Activated CD4-positive, alpha-beta T cell treated with anti-CD3 and anti-CD28 coated beads, Interleukin-2, amount 50 U/mL, for 48 hours (primary cell): ENCODE results near the gene CDH5.

ENCODE experiments used
- DNase-seq, 2 experiments: peaks; one replicate each; pipeline ENCODE4 v3.0.0-alpha.2; 2020

CDH5 gene

GRCh38 chr16:66419527-66419926, 53.0 kb downstream of the CDH5 start:
- no peak for DNase-seq

GRCh38 chr16:66420396-66420795, 53.9 kb downstream of the CDH5 start:
- DNase-seq, result no peak

- no peak for DNase-seq
Measured at GRCh38 chr16:66421891-66422290, 55.4 kb downstream of the CDH5 start.

- no peak for DNase-seq
Measured at GRCh38 chr16:66422366-66422765, 55.9 kb downstream of the CDH5 start.

- DNase-seq, result no peak
Measured at GRCh38 chr16:66423177-66423576, 56.7 kb downstream of the CDH5 start.

- DNase-seq, result no peak
Measured at GRCh38 chr16:66425651-66426050, 59.2 kb downstream of the CDH5 start.

GRCh38 chr16:66426112-66427035, 59.9 kb downstream of the CDH5 start:
- DNase-seq, result no peak

GRCh38 chr16:66427036-66427860, 60.8 kb downstream of the CDH5 start, which contains the start of gene BEAN1:
BEAN1 (plus strand) TSS chr16:66427295; CDS start chr16:66437677, 10,382 bp downstream.
- DNase-seq, result no peak

- DNase-seq, result no peak
Measured at GRCh38 chr16:66427871-66428681, 61.6 kb downstream of the CDH5 start.

GRCh38 chr16:66428682-66429251, 62.3 kb downstream of the CDH5 start:
- DNase-seq, result no peak

GRCh38 chr16:66429290-66429962, 62.9 kb downstream of the CDH5 start:
- DNase-seq, result no peak

GRCh38 chr16:66430214-66430613, 63.7 kb downstream of the CDH5 start:
- no peak for DNase-seq

- no peak for DNase-seq
Measured at GRCh38 chr16:66431760-66432159, 65.3 kb downstream of the CDH5 start.

GRCh38 chr16:66432429-66432828, 65.9 kb downstream of the CDH5 start:
- no peak for DNase-seq

- no peak for DNase-seq
Measured at GRCh38 chr16:66434619-66435430, 68.3 kb downstream of the CDH5 start.

GRCh38 chr16:66435896-66436295, 69.4 kb downstream of the CDH5 start:
- DNase-seq, result no peak

GRCh38 chr16:66437391-66437945, 71.0 kb downstream of the CDH5 start:
- no peak for DNase-seq

GRCh38 chr16:66438536-66438935, 72.0 kb downstream of the CDH5 start:
- no peak for DNase-seq

GRCh38 chr16:66439051-66439730, 72.7 kb downstream of the CDH5 start:
- DNase-seq, result no peak

- no peak for DNase-seq
Measured at GRCh38 chr16:66440271-66440802, 73.8 kb downstream of the CDH5 start.
